Nephron (organoid): ENCODE data around the gene IGFBP7.

Source experiments
- H3K27ac Mint-ChIP-seq, 3 experiments: 2 replicates each; pipeline ENCODE4 v1.8.0; 2020; ENCODE audit warnings: mixed read lengths in 3 of 3, mild to moderate bottlenecking in 2 of 3, moderate library complexity in 1 of 3
- H3K27me3 Mint-ChIP-seq: 2 replicates; pipeline ENCODE4 v1.8.0; 2021; ENCODE audit warnings: low read depth, mild to moderate bottlenecking, moderate library complexity, mixed read lengths
- H3K36me3 Mint-ChIP-seq: 2 replicates; pipeline ENCODE4 v1.8.0; 2020; ENCODE audit warnings: low read depth, mixed read lengths
- H3K4me1 Mint-ChIP-seq: 2 replicates; pipeline ENCODE4 v1.8.0; 2020; ENCODE audit warnings: mixed read lengths
- H3K4me3 Mint-ChIP-seq, 3 experiments: 2 replicates each; pipeline ENCODE4 v1.8.0; 2020; ENCODE audit warnings: mild to moderate bottlenecking in 3 of 3, mixed read lengths in 3 of 3, moderate library complexity in 2 of 3
- H3K9me3 Mint-ChIP-seq: 2 replicates; pipeline ENCODE4 v1.8.0; 2020; ENCODE audit warnings: mixed read lengths
- TF ChIP-seq, protein P1 (sequence below), 3 experiments: fragments of 200-600 bp; sonication (generic); IDR thresholded peaks; one replicate each; pipeline ENCODE4 v1.5.0; 2021; ENCODE audit warnings: antibody characterized with exemption in 3 of 3; ENCODE audit not compliant: unreplicated experiment in 3 of 3

The IGFBP7 gene

GRCh38 chr4:57127361-57127760 is 17.2 kb upstream of the IGFBP7 start:
- Mint-ChIP-seq H3K9me3 (peaks cover 30% of the 10 kb centered on the region), H3K4me1 (peaks cover 11% of the 10 kb centered on the region), H3K27ac (no peak overlapping the region), H3K27me3 (peaks cover 5% of the 10 kb centered on the region), H3K4me3 (no peak overlapping the region), H3K36me3 (peaks cover 4% of the 10 kb centered on the region)
- TF ChIP-seq, protein P1, sequence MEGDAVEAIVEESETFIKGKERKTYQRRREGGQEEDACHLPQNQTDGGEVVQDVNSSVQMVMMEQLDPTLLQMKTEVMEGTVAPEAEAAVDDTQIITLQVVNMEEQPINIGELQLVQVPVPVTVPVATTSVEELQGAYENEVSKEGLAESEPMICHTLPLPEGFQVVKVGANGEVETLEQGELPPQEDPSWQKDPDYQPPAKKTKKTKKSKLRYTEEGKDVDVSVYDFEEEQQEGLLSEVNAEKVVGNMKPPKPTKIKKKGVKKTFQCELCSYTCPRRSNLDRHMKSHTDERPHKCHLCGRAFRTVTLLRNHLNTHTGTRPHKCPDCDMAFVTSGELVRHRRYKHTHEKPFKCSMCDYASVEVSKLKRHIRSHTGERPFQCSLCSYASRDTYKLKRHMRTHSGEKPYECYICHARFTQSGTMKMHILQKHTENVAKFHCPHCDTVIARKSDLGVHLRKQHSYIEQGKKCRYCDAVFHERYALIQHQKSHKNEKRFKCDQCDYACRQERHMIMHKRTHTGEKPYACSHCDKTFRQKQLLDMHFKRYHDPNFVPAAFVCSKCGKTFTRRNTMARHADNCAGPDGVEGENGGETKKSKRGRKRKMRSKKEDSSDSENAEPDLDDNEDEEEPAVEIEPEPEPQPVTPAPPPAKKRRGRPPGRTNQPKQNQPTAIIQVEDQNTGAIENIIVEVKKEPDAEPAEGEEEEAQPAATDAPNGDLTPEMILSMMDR (IDR thresholded peaks at IDR 0.05; ENCODE audit: unreplicated experiment in 3 of 3) = no peak

DNA sequence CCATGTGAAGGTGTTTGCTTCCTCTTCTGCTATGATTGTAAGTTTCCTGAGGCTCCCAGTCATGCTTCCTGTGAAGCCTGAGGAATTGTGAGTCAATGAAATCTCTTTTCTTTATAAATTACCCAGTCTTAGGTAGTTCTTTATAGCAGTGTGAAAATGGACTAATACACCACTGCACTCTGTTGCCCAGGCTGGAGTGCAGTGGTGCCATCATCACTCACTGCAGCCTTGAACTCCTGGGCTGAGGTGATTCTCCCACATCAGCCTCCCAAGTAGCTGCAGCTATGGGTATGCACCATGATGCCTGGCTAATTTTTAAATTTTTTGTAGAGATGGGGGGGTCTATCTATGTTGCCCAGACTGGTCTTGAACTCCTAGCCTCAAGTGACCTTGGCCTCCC is 15.8 kb upstream of the IGFBP7 start:
- Mint-ChIP-seq H3K4me1 (no peaks in the 10 kb centered on the region), H3K4me3 (no peak overlapping the region), H3K27ac (no peak overlapping the region), H3K9me3 (peaks cover 33% of the 10 kb centered on the region), H3K36me3 (peaks cover 4% of the 10 kb centered on the region), H3K27me3 (peaks cover 8% of the 10 kb centered on the region)
- TF ChIP-seq, protein P1 (IDR thresholded peaks at IDR 0.05; ENCODE audit: unreplicated experiment in 3 of 3) = no peak

GRCh38 chr4:57124145-57124544 is 14.0 kb upstream of the IGFBP7 start:
- Mint-ChIP-seq H3K27me3 (peaks cover 8% of the 10 kb centered on the region), H3K4me1 (peaks cover 8% of the 10 kb centered on the region), H3K36me3 (peaks cover 4% of the 10 kb centered on the region), H3K27ac (peak overlapping the region in 1 of 3 experiments; percentile 63), H3K4me3 (no peak overlapping the region), H3K9me3 (peaks cover 32% of the 10 kb centered on the region)
- TF ChIP-seq, protein P1 (IDR thresholded peaks at IDR 0.05; ENCODE audit: unreplicated experiment in 3 of 3) = no peak

GRCh38 chr4:57122959-57123358 is 12.8 kb upstream of the IGFBP7 start:
- H3K27me3 Mint-ChIP-seq = peaks cover 5% of the 10 kb centered on the region
- no peak overlapping the region for H3K4me3 Mint-ChIP-seq
- H3K9me3 Mint-ChIP-seq = peaks cover 25% of the 10 kb centered on the region
- H3K27ac Mint-ChIP-seq = no peak overlapping the region
- TF ChIP-seq, protein P1 (IDR thresholded peaks at IDR 0.05; ENCODE audit: unreplicated experiment in 3 of 3) = no peak
- peaks cover 12% of the 10 kb centered on the region for H3K4me1 Mint-ChIP-seq
- H3K36me3 Mint-ChIP-seq = peaks cover 4% of the 10 kb centered on the region

DNA sequence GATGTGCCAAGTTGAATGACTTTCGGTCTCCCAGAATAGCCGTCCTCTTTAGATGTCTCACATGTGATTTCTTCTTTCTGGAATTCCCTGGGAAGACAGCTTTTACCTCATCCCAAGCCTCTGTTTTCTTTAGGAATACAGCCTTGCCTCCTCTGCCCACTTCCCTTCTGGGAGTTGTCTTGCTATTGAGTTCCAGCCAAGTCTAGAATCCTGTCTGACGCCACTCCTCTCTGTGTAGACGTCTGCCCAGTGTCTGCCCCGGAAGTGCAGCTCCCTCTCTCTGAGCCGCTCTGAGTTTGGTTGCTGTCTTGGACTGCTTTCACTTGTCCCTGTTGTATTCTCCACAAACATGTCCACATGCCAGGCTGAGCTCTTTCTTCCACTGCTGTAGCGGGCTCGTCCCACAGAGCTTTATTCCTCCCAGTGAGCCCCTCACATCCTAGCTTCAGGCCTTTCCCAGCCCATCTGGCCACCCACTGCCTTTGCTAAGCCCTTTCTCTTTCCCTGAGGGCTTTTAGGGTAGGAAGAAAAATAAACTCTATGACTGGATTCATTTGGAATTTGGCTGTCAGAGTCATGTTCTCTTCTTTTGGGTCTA is 9.0 kb upstream of the IGFBP7 start:
- no peaks in the 10 kb centered on the region for H3K36me3 Mint-ChIP-seq
- H3K9me3 Mint-ChIP-seq = peaks cover 12% of the 10 kb centered on the region
- H3K27ac Mint-ChIP-seq = peak overlapping the region; percentile 76 to 89 (median 86)
- peaks cover 19% of the 10 kb centered on the region for H3K4me1 Mint-ChIP-seq
- peak overlapping the region in 2 of 3 experiments; percentile 11 to 12 for H3K4me3 Mint-ChIP-seq
- TF ChIP-seq, protein P1 (IDR thresholded peaks at IDR 0.05; ENCODE audit: unreplicated experiment in 3 of 3) = no peak
- H3K27me3 Mint-ChIP-seq = peaks cover 5% of the 10 kb centered on the region

DNA sequence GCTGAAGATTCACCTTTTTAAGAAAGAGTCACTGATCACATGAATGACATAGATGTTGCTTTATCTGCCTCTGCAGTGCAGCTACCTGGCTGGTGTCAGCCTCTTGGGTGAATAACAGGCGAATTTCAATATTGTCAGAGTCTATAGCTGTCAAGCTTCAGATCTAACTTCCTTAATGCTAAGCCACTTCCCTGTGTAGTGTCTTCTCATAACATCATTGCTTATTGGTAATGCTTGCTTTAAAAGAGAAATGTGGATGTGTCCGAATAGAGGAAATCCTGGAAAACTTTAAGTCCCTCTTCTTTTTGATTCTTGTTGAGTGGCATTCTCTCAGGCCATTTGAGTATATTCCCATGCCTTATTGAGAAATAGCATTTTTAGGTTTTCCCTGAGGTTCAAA is 7.3 kb upstream of the IGFBP7 start:
- H3K4me3 Mint-ChIP-seq = no peak overlapping the region
- no peaks in the 10 kb centered on the region for H3K36me3 Mint-ChIP-seq
- TF ChIP-seq, protein P1 (IDR thresholded peaks at IDR 0.05; ENCODE audit: unreplicated experiment in 3 of 3) = no peak
- peak overlapping the region in 2 of 3 experiments; percentile 6 to 13 for H3K27ac Mint-ChIP-seq
- peaks cover 27% of the 10 kb centered on the region for H3K4me1 Mint-ChIP-seq
- H3K27me3 Mint-ChIP-seq = peaks cover 16% of the 10 kb centered on the region
- H3K9me3 Mint-ChIP-seq = peaks cover 5% of the 10 kb centered on the region
